ENCODE data around the gene RHO.

- TF ChIP-seq GATA2 (IDR thresholded peaks at IDR 0.05; ENCODE audit: low read depth, low read length) (no peak), GATA3 (IDR thresholded peaks at IDR 0.05; ENCODE audit: low read depth, low read length) (no peak)
Measured at GRCh38 chr3:129555153-129555550, 26.7 kb downstream of the RHO start.
